Suppressor macrophage treated with lipopolysaccharide for 4 hours (primary cell): ENCODE results near the gene FILIP1.

Experiments
- DNase-seq: peaks from one replicate; pipeline ENCODE4 v3.0.0-alpha.2; 2020

The FILIP1 gene

GRCh38 chr6:75494290-75494689, 690 bp upstream of the FILIP1 start:
- DNase-seq: no peak

- DNase-seq: no peak
These were observed 1.0 kb downstream of the FILIP1 start for GRCh38 chr6:75492386-75493153.

GRCh38 chr6:75491291-75491690, 2.3 kb downstream of the FILIP1 start:
- DNase-seq: no peak

- DNase-seq: no peak
These were observed 2.9 kb downstream of the FILIP1 start for GRCh38 chr6:75490706-75491105.

- no peak for DNase-seq
These were observed 4.6 kb downstream of the FILIP1 start for GRCh38 chr6:75489025-75489424.

GRCh38 chr6:75488033-75488432, 5.6 kb downstream of the FILIP1 start:
- no peak for DNase-seq

GRCh38 chr6:75486850-75487518, 6.6 kb downstream of the FILIP1 start:
- no peak for DNase-seq

- no peak for DNase-seq
These were observed 9.1 kb downstream of the FILIP1 start for GRCh38 chr6:75484535-75484934.

GRCh38 chr6:75483136-75483952, 10.3 kb downstream of the FILIP1 start:
- DNase-seq: no peak

GRCh38 chr6:75481936-75482593, 11.5 kb downstream of the FILIP1 start:
- DNase-seq: no peak

GRCh38 chr6:75481394-75481793, 12.2 kb downstream of the FILIP1 start:
- no peak for DNase-seq

- no peak for DNase-seq
These were observed 13.2 kb downstream of the FILIP1 start for GRCh38 chr6:75480425-75480824.

- DNase-seq: no peak
These were observed 13.9 kb downstream of the FILIP1 start for GRCh38 chr6:75479712-75480111.

- DNase-seq: no peak
These were observed 14.7 kb downstream of the FILIP1 start for GRCh38 chr6:75478929-75479328.

GRCh38 chr6:75472885-75473284, 20.7 kb downstream of the FILIP1 start:
- DNase-seq: no peak

- DNase-seq: no peak
These were observed 25.6 kb downstream of the FILIP1 start for GRCh38 chr6:75467966-75468365.

GRCh38 chr6:75467284-75467683, 26.3 kb downstream of the FILIP1 start:
- no peak for DNase-seq

- no peak for DNase-seq
These were observed 27.0 kb downstream of the FILIP1 start for GRCh38 chr6:75466636-75467035.

GRCh38 chr6:75463908-75464307, 29.7 kb downstream of the FILIP1 start:
- DNase-seq: no peak

GRCh38 chr6:75463061-75463460, 30.5 kb downstream of the FILIP1 start:
- DNase-seq: no peak

- DNase-seq: no peak
These were observed 32.9 kb downstream of the FILIP1 start for GRCh38 chr6:75460681-75461080.

GRCh38 chr6:75458895-75459294, 34.7 kb downstream of the FILIP1 start:
- no peak for DNase-seq

GRCh38 chr6:75450903-75451302, 42.7 kb downstream of the FILIP1 start:
- DNase-seq: no peak
